HCT116 (cell line): Measurements from ENCODE around the gene WSCD2. TPM values are rescaled to one million over a fixed set of nuclear protein-coding genes. Genes with fewer than 3 reads are reported as not detected.

Experiments used
- ATAC-seq: fragments of 200-7000 bp; cut with Tn5 transposase; 2 replicates; pipeline ENCODE4 v1.9.1; 2020; ENCODE audit warnings: mild to moderate bottlenecking, moderate library complexity
- BruUV-seq: library from RNA; stranded (reverse); fragments of 400-500 nt; replicated peaks from 2 replicates; lab custom pipeline; 2021; lab: Mats Ljungman, UMichigan
- CTCF ChIA-PET: fragments of 300-600 bp; sonication (Branson Sonifier 250); formaldehyde crosslinking; loops from one replicate; lab custom pipeline; 2021; ENCODE audit warnings: antibody characterized with exemption; lab: Charles Lee
- POLR2A ChIA-PET: fragments of 300-600, 350-600 bp; sonication (Branson Sonifier 250); formaldehyde crosslinking; loops from one replicate; lab custom pipeline; 2021; ENCODE audit warnings: antibody characterized with exemption; lab: Charles Lee
- RAD21 ChIA-PET, 2 experiments: fragments of 300-600 bp; sonication (Branson Sonifier 250); formaldehyde crosslinking; loops; one replicate each; lab custom pipeline; 2023; ENCODE audit warnings: low total read pairs in 2 of 2; ENCODE audit not compliant: uncharacterized antibody in 2 of 2, unreplicated experiment in 2 of 2, low non-redundant PET in 1 of 2; lab: Charles Lee
- DNase-seq: peaks from one replicate; pipeline ENCODE4 v3.0.0-alpha.2; 2010; ENCODE audit warnings: low read depth, low spot score
- H2AFZ ChIP-seq: fragments of 200-600 bp; shearing (Covaris generic), sonication (generic); 2 replicates; pipeline ENCODE4 v1.6.1; 2017; ENCODE audit warnings: low read depth, mixed run types, mixed read lengths, antibody characterized with exemption, low read length; ENCODE audit not compliant: poor library complexity, severe bottlenecking
- H3K27ac ChIP-seq: 2 replicates; pipeline ENCODE4 v1.5.1; 2012; ENCODE audit warnings: low read depth, low read length
- H3K27me3 ChIP-seq: fragments of 200-600 bp; sonication (generic); 2 replicates; pipeline ENCODE4 v1.6.1; 2016; ENCODE audit warnings: mixed run types, low read length, mixed read lengths; ENCODE audit not compliant: insufficient read depth
- H3K36me3 ChIP-seq, 2 experiments: fragments of 200-500 bp in 1 of 2; fragments of 200-600 bp in 1 of 2; sonication (Bioruptor generic) in 1 of 2; sonication (generic) in 1 of 2; 2 replicates each; pipeline versions ENCODE4 v1.5.1 to v1.6.1; 2014 to 2016; ENCODE audit warnings: low read length in 2 of 2, inconsistent platforms in 1 of 2, mixed read lengths in 1 of 2, mixed run types in 1 of 2; ENCODE audit not compliant: insufficient read depth in 2 of 2, control insufficient read depth in 1 of 2
- H3K4me1 ChIP-seq, 2 experiments: fragments of 200-600 bp in 1 of 2; sonication (generic) in 1 of 2; 2 replicates each; pipeline versions ENCODE4 v1.5.1 to v1.6.1; 2012 to 2017; ENCODE audit warnings: low read length in 2 of 2, inconsistent platforms in 1 of 2, mild to moderate bottlenecking in 1 of 2, mixed read lengths in 1 of 2, mixed run types in 1 of 2, moderate library complexity in 1 of 2; ENCODE audit not compliant: insufficient read depth in 2 of 2, control insufficient read depth in 1 of 2
- H3K4me2 ChIP-seq: fragments of 200-600 bp; sonication (generic); 2 replicates; pipeline ENCODE4 v1.6.1; 2017; ENCODE audit warnings: mixed run types, low read length, mixed read lengths
- H3K4me3 ChIP-seq, 2 experiments: fragments of 200-600 bp in 1 of 2; sonication (generic) in 1 of 2; replicated peaks in 1 of 2; 2 replicates each; pipeline ENCODE4 v1.5.1; 2011 to 2016; ENCODE audit warnings: low read length in 2 of 2, control low read depth in 1 of 2, low read depth in 1 of 2, mild to moderate bottlenecking in 1 of 2, mixed read lengths in 1 of 2, mixed run types in 1 of 2
- H3K79me2 ChIP-seq: fragments of 200-600 bp; sonication (generic); 2 replicates; pipeline ENCODE4 v1.6.1; 2017; ENCODE audit warnings: mild to moderate bottlenecking, mixed run types, low read length, moderate library complexity, mixed read lengths; ENCODE audit not compliant: insufficient read depth
- H3K9ac ChIP-seq: fragments of 200-600 bp; sonication (generic); 2 replicates; pipeline ENCODE4 v1.6.1; 2016; ENCODE audit warnings: low read length, mixed read lengths
- H3K9me2 ChIP-seq: fragments of 200-600 bp; sonication (generic), shearing (Covaris generic); 2 replicates; pipeline ENCODE4 v1.6.1; 2017; ENCODE audit warnings: mixed run types, mild to moderate bottlenecking, moderate library complexity; ENCODE audit not compliant: insufficient read depth
- H3K9me3 ChIP-seq, 2 experiments: fragments of 200-500 bp in 1 of 2; fragments of 200-600 bp in 1 of 2; sonication (Bioruptor generic) in 1 of 2; sonication (generic) in 1 of 2; 2 replicates each; pipeline ENCODE4 v1.6.1; 2014 to 2017; ENCODE audit warnings: low read length in 2 of 2, mixed read lengths in 2 of 2, inconsistent platforms in 1 of 2, low read depth in 1 of 2, mild to moderate bottlenecking in 1 of 2, mixed run types in 1 of 2, moderate library complexity in 1 of 2; ENCODE audit not compliant: control insufficient read depth in 1 of 2, insufficient read depth in 1 of 2
- H4K20me1 ChIP-seq: fragments of 200-600 bp; sonication (generic), shearing (Covaris generic); 2 replicates; pipeline ENCODE4 v1.6.1; 2017; ENCODE audit warnings: mixed run types, mild to moderate bottlenecking, moderate library complexity; ENCODE audit not compliant: insufficient read depth
- CBX3 ChIP-seq: IDR thresholded peaks from 2 replicates; pipeline ENCODE4 v1.6.1; 2012; ENCODE audit warnings: low read depth
- CEBPB ChIP-seq: IDR thresholded peaks from 2 replicates; pipeline ENCODE4 v1.6.1; 2012; ENCODE audit warnings: low read depth
- CTCF ChIP-seq, 3 experiments: fragments of 200-600 bp in 1 of 3; sonication (generic) in 1 of 3; IDR thresholded peaks in 2 of 3; conservative IDR thresholded peaks in 1 of 3; 2 replicates each; pipeline ENCODE4 v1.5.1; 2012 to 2017; ENCODE audit warnings: low read depth in 2 of 3, low read length in 2 of 3, antibody characterized with exemption in 1 of 3, borderline replicate concordance in 1 of 3, control low read depth in 1 of 3, mild to moderate bottlenecking in 1 of 3, mixed read lengths in 1 of 3, mixed run types in 1 of 3, moderate library complexity in 1 of 3; ENCODE audit not compliant: insufficient read depth in 1 of 3
- EGR1 ChIP-seq: IDR thresholded peaks from 2 replicates; pipeline ENCODE4 v1.6.1; 2012; ENCODE audit warnings: low read depth
- JUND ChIP-seq: IDR thresholded peaks from 2 replicates; pipeline ENCODE4 v1.6.1; 2012
- MAX ChIP-seq: IDR thresholded peaks from 2 replicates; pipeline ENCODE4 v1.6.1; 2012
- POLR2AphosphoS5 ChIP-seq: IDR thresholded peaks from 2 replicates; pipeline ENCODE4 v1.6.1; 2011; ENCODE audit warnings: mild to moderate bottlenecking, low read depth, low read length, moderate library complexity
- RAD21 ChIP-seq: IDR thresholded peaks from 2 replicates; pipeline ENCODE4 v1.6.1; 2012; ENCODE audit warnings: low read depth, mild to moderate bottlenecking
- SP1 ChIP-seq: IDR thresholded peaks from 2 replicates; pipeline ENCODE4 v1.6.1; 2012; ENCODE audit warnings: low read depth
- TCF7L2 ChIP-seq: IDR thresholded peaks from 2 replicates; pipeline ENCODE4 v1.7.0; 2011; ENCODE audit warnings: borderline replicate concordance, inconsistent platforms; ENCODE audit not compliant: insufficient read depth, insufficient read length; ENCODE audit errors: extremely low read depth
- YY1 ChIP-seq: IDR thresholded peaks from 2 replicates; pipeline ENCODE4 v1.6.1; 2011; ENCODE audit warnings: low read length, low read depth, moderate library complexity, mild to moderate bottlenecking; ENCODE audit not compliant: insufficient replicate concordance; ENCODE audit errors: extremely low read depth
- ZFX ChIP-seq: fragments of 450-650 bp; IDR thresholded peaks from 2 replicates; pipeline ENCODE4 v1.6.1; 2017
- ZNF274 ChIP-seq: fragments of 200-500 bp; sonication (Bioruptor generic); IDR thresholded peaks from 2 replicates; pipeline ENCODE4 v1.6.1; 2014; ENCODE audit warnings: mild to moderate bottlenecking, low read depth, low read length, inconsistent platforms
- intact Hi-C: fragments of 100-400 bp; cut with micrococcal nuclease; formaldehyde crosslinking; loops from 2 replicates; pipeline ENCODE4 v1.10.0; 2022
- total RNA-seq: library from RNA; stranded (reverse); gene quantifications from one replicate; pipeline ENCODE4 v1.2.1, GENCODE V29; 2021; ENCODE audit not compliant: unreplicated experiment
- TF ChIP-seq, protein P1 (sequence below): IDR thresholded peaks from 2 replicates; pipeline ENCODE4 v1.6.1; 2011; ENCODE audit warnings: mild to moderate bottlenecking, low read length, moderate library complexity; ENCODE audit not compliant: insufficient replicate concordance; ENCODE audit errors: extremely low read depth

Gene WSCD2
- total RNA-seq, 1 experiment from 2014 or later = 0.05 TPM

DNA sequence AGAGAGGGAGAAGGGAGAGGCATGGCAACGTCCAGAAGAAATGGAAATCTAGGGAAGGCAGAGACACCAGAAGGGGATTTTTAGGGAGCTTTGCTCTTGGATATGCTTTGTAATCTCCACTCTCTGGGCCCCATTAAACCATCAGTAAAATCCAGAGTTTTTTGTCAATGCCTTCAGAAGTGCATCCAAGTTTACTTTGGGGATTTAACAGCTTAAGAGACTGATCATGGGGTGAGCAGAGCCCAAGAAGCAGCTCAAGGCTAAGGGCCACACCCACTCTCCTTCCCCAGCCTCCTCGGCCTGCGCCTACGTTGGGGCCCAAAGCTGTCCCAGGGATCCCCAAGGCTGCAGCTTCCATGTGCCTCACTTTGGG, 37.4 kb upstream of the WSCD2 start:
- H4K20me1 ChIP-seq = no peaks in the 10 kb centered on the region
- no peaks in the 10 kb centered on the region for H3K36me3 ChIP-seq
- DNase-seq (no peak), ATAC-seq (no peak)
- H3K9me3 ChIP-seq = no peaks in the 10 kb centered on the region
- no TSS peak for BruUV-seq
- H3K9me2 ChIP-seq = no peaks in the 10 kb centered on the region
- H3K27ac ChIP-seq = no peak overlapping the region
- no peak overlapping the region for H3K4me3 ChIP-seq
- H2AFZ ChIP-seq = no peak overlapping the region
- TF ChIP-seq SP1 (no peak), YY1 (no peak), MAX (no peak), CEBPB (no peak), POLR2AphosphoS5 (no peak), CTCF (IDR thresholded peaks at IDR 0.05 in 2 of 3, conservative IDR thresholded peaks at IDR 0.05 in 1 of 3; ENCODE audit: borderline replicate concordance in 1 of 3, insufficient read depth in 1 of 3, low read depth in 2 of 3, low read length in 2 of 3) (no peak), TCF7L2 (no peak), ZFX (no peak)
- CTCF ChIA-PET = no interaction called here
- RAD21 ChIA-PET = no interaction called here
- H3K79me2 ChIP-seq = no peaks in the 10 kb centered on the region
- POLR2A ChIA-PET = no interaction called here
- no peak overlapping the region for H3K4me2 ChIP-seq
- H3K4me1 ChIP-seq = no peaks in the 10 kb centered on the region
- H3K27me3 ChIP-seq = peaks cover 73% of the 10 kb centered on the region
- intact Hi-C loops = no loop called here
- H3K9ac ChIP-seq = no peak overlapping the region

DNA sequence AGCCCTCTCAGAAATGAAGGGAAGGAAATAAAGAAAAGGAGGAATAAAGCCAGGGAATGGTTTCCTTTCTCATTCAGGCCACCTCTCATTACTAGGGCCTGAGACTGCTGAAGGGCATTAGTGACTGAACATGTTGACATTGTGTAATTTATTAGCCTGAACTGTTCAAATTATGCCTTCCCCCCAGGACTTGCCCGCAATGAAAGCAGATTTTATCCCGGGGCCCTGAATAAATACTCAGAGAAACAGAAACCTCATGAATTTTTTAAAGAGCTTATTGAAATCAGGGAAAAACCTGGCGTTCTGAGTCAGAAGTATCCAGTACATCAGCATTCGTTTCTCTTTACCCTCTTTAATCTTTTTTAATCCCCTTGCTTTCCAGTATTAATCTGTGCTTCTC, 35.9 kb upstream of the WSCD2 start:
- no peak overlapping the region for H3K4me3 ChIP-seq
- ChIA-PET RAD21 (no interaction called here), CTCF (no interaction called here), POLR2A (no interaction called here)
- no peak for DNase-seq
- BruUV-seq = no TSS peak
- H2AFZ ChIP-seq = no peak overlapping the region
- no peak for ATAC-seq
- H3K9ac ChIP-seq = no peak overlapping the region
- peaks cover 76% of the 10 kb centered on the region for H3K27me3 ChIP-seq
- intact Hi-C loops = no loop called here
- no peaks in the 10 kb centered on the region for H3K9me3 ChIP-seq
- H4K20me1 ChIP-seq = no peaks in the 10 kb centered on the region
- no peaks in the 10 kb centered on the region for H3K36me3 ChIP-seq
- H3K27ac ChIP-seq = no peak overlapping the region
- TF ChIP-seq CBX3 = no peak
- TF ChIP-seq SP1 = no peak
- no peak for TF ChIP-seq EGR1
- TF ChIP-seq TCF7L2 = no peak
- TF ChIP-seq, protein P1, sequence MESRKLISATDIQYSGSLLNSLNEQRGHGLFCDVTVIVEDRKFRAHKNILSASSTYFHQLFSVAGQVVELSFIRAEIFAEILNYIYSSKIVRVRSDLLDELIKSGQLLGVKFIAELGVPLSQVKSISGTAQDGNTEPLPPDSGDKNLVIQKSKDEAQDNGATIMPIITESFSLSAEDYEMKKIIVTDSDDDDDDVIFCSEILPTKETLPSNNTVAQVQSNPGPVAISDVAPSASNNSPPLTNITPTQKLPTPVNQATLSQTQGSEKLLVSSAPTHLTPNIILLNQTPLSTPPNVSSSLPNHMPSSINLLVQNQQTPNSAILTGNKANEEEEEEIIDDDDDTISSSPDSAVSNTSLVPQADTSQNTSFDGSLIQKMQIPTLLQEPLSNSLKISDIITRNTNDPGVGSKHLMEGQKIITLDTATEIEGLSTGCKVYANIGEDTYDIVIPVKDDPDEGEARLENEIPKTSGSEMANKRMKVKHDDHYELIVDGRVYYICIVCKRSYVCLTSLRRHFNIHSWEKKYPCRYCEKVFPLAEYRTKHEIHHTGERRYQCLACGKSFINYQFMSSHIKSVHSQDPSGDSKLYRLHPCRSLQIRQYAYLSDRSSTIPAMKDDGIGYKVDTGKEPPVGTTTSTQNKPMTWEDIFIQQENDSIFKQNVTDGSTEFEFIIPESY = no peak
- no peak for TF ChIP-seq RAD21
- no peak for TF ChIP-seq ZNF274
- TF ChIP-seq JUND = no peak
- TF ChIP-seq CEBPB = no peak
- H3K79me2 ChIP-seq = no peaks in the 10 kb centered on the region
- no peaks in the 10 kb centered on the region for H3K4me1 ChIP-seq
- no peaks in the 10 kb centered on the region for H3K9me2 ChIP-seq
- H3K4me2 ChIP-seq = no peak overlapping the region
